Measurements from ENCODE around the gene ATF5.

Gene ATF5

DNA sequence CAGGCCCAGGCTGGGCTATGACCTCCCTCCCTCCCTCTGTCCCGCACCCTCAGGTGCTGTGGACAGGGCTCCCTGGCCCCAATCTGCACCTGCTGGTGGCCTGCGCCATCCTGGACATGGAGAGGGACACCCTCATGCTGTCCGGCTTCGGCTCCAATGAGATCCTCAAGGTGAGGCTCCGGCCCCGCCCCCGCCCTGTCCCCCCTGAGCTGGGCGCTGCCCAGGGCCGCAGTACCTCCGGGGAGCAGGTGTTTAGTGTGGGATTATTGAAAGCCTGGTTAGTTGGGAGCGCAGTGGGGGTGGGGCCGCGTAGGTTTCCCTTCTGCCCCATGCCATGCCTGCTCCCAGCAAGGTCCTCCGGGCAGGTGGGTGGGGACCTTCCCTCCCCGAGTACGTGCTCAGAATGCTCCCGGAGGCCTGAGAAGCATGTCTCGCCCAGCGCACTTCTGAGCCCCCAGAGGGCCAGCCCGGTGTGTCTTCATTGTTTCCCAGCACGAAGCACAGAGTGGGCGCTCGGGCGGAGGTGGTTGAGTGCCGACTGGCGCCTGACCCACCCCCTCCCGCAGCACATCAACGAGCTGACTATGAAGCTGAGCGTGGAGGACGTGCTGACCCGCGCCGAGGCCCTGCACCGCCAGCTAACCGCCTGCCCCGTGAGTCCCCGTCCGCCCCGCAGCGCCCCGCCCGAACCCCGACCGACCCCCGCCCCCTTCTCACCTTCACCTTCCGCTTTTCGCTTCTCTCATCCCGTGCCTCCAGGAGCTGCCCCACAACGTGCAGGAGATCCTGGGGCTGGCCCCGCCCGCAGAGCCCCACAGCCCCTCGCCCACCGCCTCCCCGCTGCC, 41.1 kb upstream of the ATF5 start:
- no peak overlapping the region; the same call in 1 of the 2 replicates for H3K4me3 ChIP-seq (replicated peaks; ENCODE audit: low read depth, low read length)
- H3K27me3 ChIP-seq (replicated peaks; ENCODE audit: control insufficient read depth, insufficient read depth, low read length): no peaks in the 10 kb centered on the region
- TF ChIP-seq, protein P1, sequence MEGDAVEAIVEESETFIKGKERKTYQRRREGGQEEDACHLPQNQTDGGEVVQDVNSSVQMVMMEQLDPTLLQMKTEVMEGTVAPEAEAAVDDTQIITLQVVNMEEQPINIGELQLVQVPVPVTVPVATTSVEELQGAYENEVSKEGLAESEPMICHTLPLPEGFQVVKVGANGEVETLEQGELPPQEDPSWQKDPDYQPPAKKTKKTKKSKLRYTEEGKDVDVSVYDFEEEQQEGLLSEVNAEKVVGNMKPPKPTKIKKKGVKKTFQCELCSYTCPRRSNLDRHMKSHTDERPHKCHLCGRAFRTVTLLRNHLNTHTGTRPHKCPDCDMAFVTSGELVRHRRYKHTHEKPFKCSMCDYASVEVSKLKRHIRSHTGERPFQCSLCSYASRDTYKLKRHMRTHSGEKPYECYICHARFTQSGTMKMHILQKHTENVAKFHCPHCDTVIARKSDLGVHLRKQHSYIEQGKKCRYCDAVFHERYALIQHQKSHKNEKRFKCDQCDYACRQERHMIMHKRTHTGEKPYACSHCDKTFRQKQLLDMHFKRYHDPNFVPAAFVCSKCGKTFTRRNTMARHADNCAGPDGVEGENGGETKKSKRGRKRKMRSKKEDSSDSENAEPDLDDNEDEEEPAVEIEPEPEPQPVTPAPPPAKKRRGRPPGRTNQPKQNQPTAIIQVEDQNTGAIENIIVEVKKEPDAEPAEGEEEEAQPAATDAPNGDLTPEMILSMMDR (IDR thresholded peaks at IDR 0.05; ENCODE audit: insufficient read depth, low read length, poor library complexity, severe bottlenecking): no peak
- no peak for DNase-seq (ENCODE audit: extremely low read depth, insufficient read length)
- peaks cover 39% of the 10 kb centered on the region for H3K36me3 ChIP-seq (ENCODE audit: control insufficient read depth, insufficient read depth, low read length)

GRCh38 chr19:49888510-49888824, 40.5 kb upstream of the ATF5 start:
- DNase-seq (ENCODE audit: extremely low read depth, insufficient read length): no peak
- TF ChIP-seq, protein P1 (IDR thresholded peaks at IDR 0.05; ENCODE audit: insufficient read depth, low read length, poor library complexity, severe bottlenecking): no peak
- H3K4me3 ChIP-seq (replicated peaks; ENCODE audit: low read depth, low read length): no peak overlapping the region
- no peaks in the 10 kb centered on the region for H3K27me3 ChIP-seq (replicated peaks; ENCODE audit: control insufficient read depth, insufficient read depth, low read length)
- H3K36me3 ChIP-seq (ENCODE audit: control insufficient read depth, insufficient read depth, low read length): peaks cover 38% of the 10 kb centered on the region

DNA sequence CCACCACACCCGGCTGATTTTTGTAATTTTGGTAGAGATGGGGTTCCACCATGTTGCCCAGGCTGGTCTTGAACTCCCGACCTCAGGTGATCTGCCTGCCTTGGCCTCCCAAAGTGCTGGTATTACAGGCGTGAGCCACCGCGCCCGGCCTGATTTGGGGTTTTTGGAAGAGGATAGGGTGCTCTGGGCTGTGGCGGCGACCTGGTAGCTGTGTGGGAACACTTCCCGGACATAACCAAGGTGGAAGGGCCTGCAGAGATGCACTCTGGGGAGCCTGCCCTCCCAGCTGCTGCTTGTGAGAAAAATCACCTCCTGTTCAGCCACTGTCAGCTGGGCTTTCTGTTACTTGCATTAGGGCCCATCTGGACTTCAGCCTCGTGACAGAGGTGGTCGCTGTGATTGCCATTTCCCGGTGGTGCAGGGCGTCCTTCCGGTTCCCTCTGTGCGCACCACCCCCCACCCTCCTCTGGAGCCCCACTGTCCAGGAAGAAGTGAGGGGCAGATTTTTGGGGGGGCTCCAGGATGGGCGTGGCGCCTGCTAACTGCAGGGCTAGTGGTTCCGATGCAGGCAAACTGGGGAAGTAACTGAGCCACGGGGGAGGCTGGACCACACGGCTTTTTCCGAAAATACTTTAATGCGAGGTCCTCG, 39.8 kb upstream of the ATF5 start:
- TF ChIP-seq, protein P1 (IDR thresholded peaks at IDR 0.05; ENCODE audit: insufficient read depth, low read length, poor library complexity, severe bottlenecking): no peak
- Histone ChIP-seq H3K27me3 (replicated peaks; ENCODE audit: control insufficient read depth, insufficient read depth, low read length) (no peaks in the 10 kb centered on the region), H3K4me3 (replicated peaks; ENCODE audit: low read depth, low read length) (no peak overlapping the region), H3K36me3 (ENCODE audit: control insufficient read depth, insufficient read depth, low read length) (peaks cover 34% of the 10 kb centered on the region)
- DNase-seq (ENCODE audit: extremely low read depth, insufficient read length): no peak

DNA sequence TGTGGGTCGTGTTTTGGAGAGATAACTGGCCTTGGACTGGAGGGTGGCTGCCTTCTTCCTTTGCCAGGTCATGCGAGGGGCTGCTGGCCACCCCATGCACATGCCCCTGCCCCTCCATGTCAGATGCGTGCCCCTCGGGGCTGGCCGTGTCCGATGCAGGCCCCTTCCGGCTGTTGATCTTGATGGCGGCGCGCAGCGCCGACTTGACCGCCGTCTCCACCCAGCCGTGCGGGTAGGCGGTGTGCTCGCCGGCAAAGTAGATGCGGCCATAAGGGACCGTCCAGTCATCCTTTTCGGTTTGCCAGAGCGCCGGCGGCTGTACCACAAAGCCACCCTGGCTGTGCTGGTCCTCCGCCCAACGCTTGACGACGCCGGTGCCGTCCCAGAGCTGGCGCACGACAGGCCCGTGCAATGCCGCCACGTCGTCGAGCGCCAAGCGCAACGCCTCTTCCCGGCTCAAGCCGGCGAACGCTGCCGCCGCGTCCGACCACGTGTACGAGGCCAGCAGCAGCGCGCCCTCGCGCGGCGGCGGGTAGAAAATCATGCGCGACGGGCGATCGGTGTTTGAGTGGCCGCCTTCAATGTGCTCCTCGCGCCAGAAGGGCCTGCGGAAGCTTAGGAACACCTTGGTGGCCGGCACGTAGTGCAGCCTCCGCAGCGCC, 39.2 kb upstream of the ATF5 start:
- Histone ChIP-seq H3K4me3 (replicated peaks; ENCODE audit: low read depth, low read length) (no peak overlapping the region; the same call in 1 of the 2 replicates), H3K27me3 (replicated peaks; ENCODE audit: control insufficient read depth, insufficient read depth, low read length) (no peaks in the 10 kb centered on the region), H3K36me3 (ENCODE audit: control insufficient read depth, insufficient read depth, low read length) (peaks cover 29% of the 10 kb centered on the region)
- TF ChIP-seq, protein P1 (IDR thresholded peaks at IDR 0.05; ENCODE audit: insufficient read depth, low read length, poor library complexity, severe bottlenecking): peak; percentile 41
- DNase-seq (ENCODE audit: extremely low read depth, insufficient read length): no peak

DNA sequence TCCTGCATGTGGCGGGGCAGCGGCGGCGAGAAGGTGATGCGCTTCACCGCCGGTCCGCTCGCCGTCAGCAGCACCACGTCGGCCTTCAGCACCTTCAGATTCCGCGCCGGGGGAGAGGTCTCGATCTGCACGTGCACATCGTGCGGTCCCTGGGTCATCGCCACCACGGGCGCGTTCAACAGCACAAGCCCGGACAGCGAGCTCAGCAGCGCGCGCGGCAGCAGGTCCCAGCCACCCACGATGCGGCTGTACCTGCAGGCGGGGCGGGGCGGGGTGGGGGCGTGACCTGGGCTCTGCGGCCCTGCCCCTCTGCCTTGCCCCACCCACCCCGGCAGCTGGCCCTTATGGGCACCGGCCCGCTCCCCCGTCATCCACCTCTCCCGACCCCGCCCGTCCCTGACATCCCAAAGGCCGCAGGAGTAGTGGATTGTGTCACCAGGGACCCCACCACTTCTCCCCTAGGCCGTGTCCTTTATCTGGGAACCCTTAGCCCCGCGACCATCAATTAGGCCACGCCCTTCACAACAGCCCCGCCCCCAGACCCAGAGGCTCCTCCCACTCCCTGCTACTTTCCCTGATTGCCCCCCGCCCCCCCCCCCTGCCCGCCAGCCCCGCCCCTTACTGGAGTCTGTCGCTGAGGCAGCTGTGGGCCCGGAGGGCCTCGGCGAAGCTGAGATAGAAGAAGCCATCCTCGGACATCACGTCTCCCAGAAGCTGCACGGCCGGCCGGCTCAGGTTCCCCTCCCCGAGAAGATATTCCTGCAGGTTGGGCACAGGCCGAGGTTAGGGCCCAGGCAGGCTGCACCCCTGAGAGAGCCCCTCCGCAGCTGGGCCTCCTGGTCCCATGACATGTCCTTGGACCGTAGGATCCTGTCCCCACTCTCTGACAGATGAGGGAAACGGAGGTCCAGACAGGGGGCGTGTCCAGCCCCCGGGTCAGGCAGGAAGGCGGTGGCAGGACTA, 38.4 kb upstream of the ATF5 start:
- Histone ChIP-seq H3K36me3 (ENCODE audit: control insufficient read depth, insufficient read depth, low read length) (peaks cover 29% of the 10 kb centered on the region), H3K27me3 (replicated peaks; ENCODE audit: control insufficient read depth, insufficient read depth, low read length) (no peaks in the 10 kb centered on the region), H3K4me3 (replicated peaks; ENCODE audit: low read depth, low read length) (peak overlapping the region; percentile 37)
- peak; percentile 85 for DNase-seq (ENCODE audit: extremely low read depth, insufficient read length)
- TF ChIP-seq, protein P1 (IDR thresholded peaks at IDR 0.05; ENCODE audit: insufficient read depth, low read length, poor library complexity, severe bottlenecking): no peak

All from GM06990 (cell line).